ENCODE measurements around the gene IFNA17. TPM values are rescaled to one million over a fixed set of nuclear protein-coding genes. Genes with fewer than 3 reads are reported as not detected.

Gene IFNA17
- total RNA-seq (ENCODE audit: low replicate concordance), result not detected in 2 replicates
- long read RNA-seq, result 0 reads

DNA sequence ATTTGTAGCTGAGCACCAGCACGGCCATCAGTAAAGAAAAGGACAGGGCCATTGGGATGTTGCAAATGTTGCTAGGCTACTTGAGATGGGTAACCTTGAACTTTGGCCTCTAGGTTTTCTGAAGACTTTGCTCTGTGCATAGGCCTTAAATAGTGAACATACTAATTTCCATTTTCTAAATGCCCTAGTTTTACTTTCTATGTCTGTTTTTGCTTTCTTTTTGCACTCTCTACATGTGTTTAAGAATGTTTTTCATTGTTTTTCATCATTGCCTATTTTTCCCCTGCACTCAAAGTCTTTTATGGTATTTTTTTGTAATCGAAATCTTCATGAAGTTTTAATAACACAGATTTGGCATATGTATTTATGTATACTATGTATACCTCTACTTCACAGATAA is at the start of gene IFNA17:
Gene IFNA17, minus strand, starts transcription at position 101 of the 400 bp plus-strand sequence. Its CDS starts 49 bp downstream, at position 52.
- Mint-ChIP-seq H3K27ac (no peak within 1 kb of the TSS), H3K27me3 (no peaks in the 10 kb centered on the region), H3K36me3 (no peaks in the 10 kb centered on the region), H3K9me3 (no peaks in the 10 kb centered on the region), H3K4me3 (no peak within 1 kb of the TSS), H3K4me1 (ENCODE audit: unreplicated experiment) (no peaks in the 10 kb centered on the region)
- TF ChIP-seq, protein P1, sequence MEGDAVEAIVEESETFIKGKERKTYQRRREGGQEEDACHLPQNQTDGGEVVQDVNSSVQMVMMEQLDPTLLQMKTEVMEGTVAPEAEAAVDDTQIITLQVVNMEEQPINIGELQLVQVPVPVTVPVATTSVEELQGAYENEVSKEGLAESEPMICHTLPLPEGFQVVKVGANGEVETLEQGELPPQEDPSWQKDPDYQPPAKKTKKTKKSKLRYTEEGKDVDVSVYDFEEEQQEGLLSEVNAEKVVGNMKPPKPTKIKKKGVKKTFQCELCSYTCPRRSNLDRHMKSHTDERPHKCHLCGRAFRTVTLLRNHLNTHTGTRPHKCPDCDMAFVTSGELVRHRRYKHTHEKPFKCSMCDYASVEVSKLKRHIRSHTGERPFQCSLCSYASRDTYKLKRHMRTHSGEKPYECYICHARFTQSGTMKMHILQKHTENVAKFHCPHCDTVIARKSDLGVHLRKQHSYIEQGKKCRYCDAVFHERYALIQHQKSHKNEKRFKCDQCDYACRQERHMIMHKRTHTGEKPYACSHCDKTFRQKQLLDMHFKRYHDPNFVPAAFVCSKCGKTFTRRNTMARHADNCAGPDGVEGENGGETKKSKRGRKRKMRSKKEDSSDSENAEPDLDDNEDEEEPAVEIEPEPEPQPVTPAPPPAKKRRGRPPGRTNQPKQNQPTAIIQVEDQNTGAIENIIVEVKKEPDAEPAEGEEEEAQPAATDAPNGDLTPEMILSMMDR (conservative IDR thresholded peaks at IDR 0.05), result no peak
- DNase-seq (ENCODE audit: extremely low spot score, unreplicated experiment), result no peak

DNA sequence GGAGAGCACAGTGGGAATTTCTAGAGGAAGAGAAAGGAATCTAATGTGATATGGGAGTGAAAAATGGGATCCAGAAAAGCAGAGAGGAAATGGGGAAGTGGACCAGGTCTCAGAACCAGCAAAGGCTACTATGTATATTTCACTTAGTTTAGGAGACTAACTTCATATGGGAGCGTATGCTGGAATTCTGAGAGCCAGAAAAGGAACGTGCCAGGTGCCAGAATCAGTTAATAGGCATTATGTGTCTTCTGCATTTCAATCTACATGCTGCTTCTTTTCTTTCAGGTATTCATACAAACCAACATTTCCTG is 40.3 kb upstream of the IFNA17 start:
- no peak overlapping the region for H3K4me3 Mint-ChIP-seq
- no peaks in the 10 kb centered on the region for H3K9me3 Mint-ChIP-seq
- no peak overlapping the region for H3K27ac Mint-ChIP-seq
- H3K27me3 Mint-ChIP-seq, result peaks cover 43% of the 10 kb centered on the region
- no peaks in the 10 kb centered on the region for H3K4me1 Mint-ChIP-seq (ENCODE audit: unreplicated experiment)
- no peaks in the 10 kb centered on the region for H3K36me3 Mint-ChIP-seq
- DNase-seq (ENCODE audit: extremely low spot score, unreplicated experiment), result no peak
- TF ChIP-seq, protein P1 (conservative IDR thresholded peaks at IDR 0.05), result no peak

DNA sequence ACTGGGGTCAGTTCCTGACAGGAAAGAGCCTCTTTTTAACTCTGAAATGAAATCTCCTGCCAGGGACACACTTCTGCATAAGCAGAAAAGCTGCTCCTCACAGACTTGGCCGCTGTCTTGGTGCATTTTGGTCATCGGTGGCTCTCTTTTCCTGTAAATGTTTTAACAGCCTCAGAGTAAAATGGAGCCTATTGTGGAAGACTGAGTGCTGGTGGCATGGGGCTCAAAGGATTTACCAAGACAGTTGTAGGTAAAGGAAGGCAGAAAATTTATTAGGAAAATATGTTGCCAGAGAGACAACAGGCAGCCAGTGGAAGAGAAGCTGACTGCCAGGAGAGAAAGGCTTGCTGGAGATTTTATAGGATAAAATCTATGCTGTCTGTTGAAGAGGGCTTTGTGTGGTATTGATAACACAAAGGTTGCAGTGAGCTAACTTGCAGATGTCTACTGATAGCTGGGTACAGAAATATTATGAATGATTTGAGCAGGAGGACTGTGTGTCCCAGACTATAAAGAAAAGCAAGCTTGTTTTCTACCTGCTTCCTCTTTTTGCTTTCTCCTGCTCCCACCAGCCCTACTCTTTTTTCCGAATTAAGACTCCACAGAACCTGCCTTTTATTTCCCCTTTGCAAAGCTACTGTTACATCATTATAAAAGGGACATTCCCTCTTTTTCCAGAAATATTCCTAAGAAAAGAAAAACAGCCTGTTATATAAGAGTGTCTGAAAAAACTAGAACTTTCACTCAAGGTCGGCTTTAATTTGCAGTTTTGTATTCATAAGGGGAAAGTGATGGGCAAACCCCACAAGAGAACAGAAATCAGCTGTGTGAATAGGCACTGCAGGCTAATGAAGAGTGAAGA is 39.7 kb upstream of the IFNA17 start:
- Mint-ChIP-seq H3K27ac (no peak overlapping the region), H3K27me3 (peaks cover 43% of the 10 kb centered on the region), H3K36me3 (no peaks in the 10 kb centered on the region), H3K4me1 (ENCODE audit: unreplicated experiment) (no peaks in the 10 kb centered on the region), H3K4me3 (no peak overlapping the region), H3K9me3 (no peaks in the 10 kb centered on the region)
- TF ChIP-seq, protein P1 (conservative IDR thresholded peaks at IDR 0.05), result no peak
- no peak for DNase-seq (ENCODE audit: extremely low spot score, unreplicated experiment)

DNA sequence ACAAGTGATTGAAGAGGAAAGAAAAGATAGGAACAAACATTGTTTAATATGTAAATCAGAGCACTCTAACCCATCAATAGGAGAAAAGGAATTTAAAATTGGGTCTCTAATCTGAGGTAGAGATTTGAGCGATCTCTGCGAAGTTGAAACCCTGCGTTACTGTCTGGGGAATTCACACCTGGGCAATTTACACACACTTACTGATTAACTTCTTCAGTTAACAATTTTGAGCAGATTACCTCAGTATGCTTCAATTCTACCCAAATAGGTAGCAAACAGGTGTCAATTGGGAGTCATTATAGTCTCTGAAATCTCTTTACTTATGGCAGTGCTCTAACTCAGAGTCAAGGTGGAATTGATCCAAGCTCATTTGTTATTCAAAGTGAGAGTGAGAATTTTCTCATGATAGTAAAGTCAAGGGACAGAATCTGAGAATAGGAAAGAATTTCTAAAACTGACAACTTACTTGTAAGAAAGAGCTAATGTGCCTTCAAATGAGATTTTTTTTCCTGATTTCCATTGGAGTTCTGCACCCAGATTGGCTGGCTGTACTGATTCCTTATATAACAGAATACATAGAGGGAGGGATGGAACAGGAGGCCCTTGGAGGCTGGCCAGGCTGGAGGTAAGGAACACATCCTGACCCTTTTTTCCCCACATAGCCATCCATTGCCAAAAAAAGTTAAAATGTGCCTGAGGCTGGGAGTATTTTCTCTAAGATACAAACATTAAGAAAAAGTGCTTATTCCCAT is 38.9 kb upstream of the IFNA17 start:
- Mint-ChIP-seq H3K36me3 (no peaks in the 10 kb centered on the region), H3K4me3 (no peak overlapping the region), H3K27me3 (peaks cover 43% of the 10 kb centered on the region), H3K4me1 (ENCODE audit: unreplicated experiment) (no peaks in the 10 kb centered on the region), H3K9me3 (no peaks in the 10 kb centered on the region), H3K27ac (no peak overlapping the region)
- no peak for DNase-seq (ENCODE audit: extremely low spot score, unreplicated experiment)
- TF ChIP-seq, protein P1 (conservative IDR thresholded peaks at IDR 0.05), result no peak

DNA sequence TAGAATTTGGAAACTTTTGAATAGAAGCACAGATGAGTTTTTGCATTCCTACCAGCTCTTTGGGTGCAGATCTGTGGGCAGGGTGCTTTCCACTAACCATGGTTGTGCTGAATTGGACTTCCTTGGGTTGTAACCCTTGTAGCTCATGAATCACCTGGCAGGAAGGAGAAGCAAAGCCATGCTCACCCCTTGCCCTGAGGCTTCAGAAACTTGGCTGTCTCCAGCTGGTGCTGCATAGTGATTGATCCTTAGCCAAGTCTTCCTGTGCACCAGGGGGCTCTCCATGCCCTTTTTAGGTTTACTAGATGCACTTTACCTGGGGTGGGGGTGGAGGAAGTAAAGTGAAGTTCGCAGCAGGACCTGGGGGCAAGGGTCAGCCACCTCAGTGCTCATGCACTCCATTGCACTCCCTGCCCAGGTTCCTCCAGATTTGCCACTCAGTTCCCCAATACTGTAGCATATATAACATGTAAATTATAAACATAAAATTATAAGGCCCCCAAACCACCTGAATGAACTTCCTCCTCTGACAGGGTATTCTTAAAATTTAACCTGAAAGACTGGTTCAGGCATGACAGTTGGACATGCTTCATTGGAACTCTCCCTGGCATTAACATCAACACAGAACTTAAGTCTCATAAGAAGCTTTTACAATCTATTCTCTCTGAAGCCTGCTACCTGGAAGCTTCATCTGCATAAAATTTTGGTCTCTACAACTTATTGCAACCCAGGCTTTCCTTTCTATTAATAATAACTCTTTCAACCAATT is 37.6 kb upstream of the IFNA17 start:
- no peaks in the 10 kb centered on the region for H3K9me3 Mint-ChIP-seq
- DNase-seq (ENCODE audit: extremely low spot score, unreplicated experiment), result no peak
- no peak overlapping the region for H3K4me3 Mint-ChIP-seq
- H3K27ac Mint-ChIP-seq, result no peak overlapping the region
- H3K4me1 Mint-ChIP-seq (ENCODE audit: unreplicated experiment), result no peaks in the 10 kb centered on the region
- H3K27me3 Mint-ChIP-seq, result peaks cover 43% of the 10 kb centered on the region
- TF ChIP-seq, protein P1 (conservative IDR thresholded peaks at IDR 0.05), result no peak
- no peaks in the 10 kb centered on the region for H3K36me3 Mint-ChIP-seq

Data from type B pancreatic cell (in vitro differentiated cells).